H9 (cell line): ENCODE data around the gene MAL. TPM values are rescaled to one million over a fixed set of nuclear protein-coding genes. Genes with fewer than 3 reads are reported as not detected.

Experiments used
- DNase-seq: peaks from one replicate; pipeline ENCODE4 v3.0.0-alpha.2; 2017
- H2AFZ ChIP-seq: one replicate; pipeline ENCODE4 v1.6.1; 2013; ENCODE audit warnings: mild to moderate bottlenecking, low read length, control low read depth, moderate library complexity
- H2AK5ac ChIP-seq: 2 replicates; pipeline ENCODE4 v1.6.1; 2013; ENCODE audit warnings: low read length, control low read depth, mixed read lengths; ENCODE audit not compliant: insufficient read length
- H2BK120ac ChIP-seq: one replicate; pipeline ENCODE4 v1.6.1; 2013; ENCODE audit warnings: low read depth, mild to moderate bottlenecking, low read length, control low read depth, inconsistent platforms; ENCODE audit not compliant: poor library complexity, severe bottlenecking
- H2BK12ac ChIP-seq: 2 replicates; pipeline ENCODE4 v1.6.1; 2013; ENCODE audit warnings: low read length, control low read depth, mixed read lengths, low read depth; ENCODE audit not compliant: insufficient read length
- H2BK15ac ChIP-seq: 2 replicates; pipeline ENCODE4 v1.6.1; 2013; ENCODE audit warnings: low read depth, low read length, control low read depth
- H2BK20ac ChIP-seq: one replicate; pipeline ENCODE4 v1.6.1; 2013; ENCODE audit warnings: low read depth, mild to moderate bottlenecking, low read length, control low read depth, inconsistent platforms; ENCODE audit not compliant: poor library complexity, severe bottlenecking
- H2BK5ac ChIP-seq: 2 replicates; pipeline ENCODE4 v1.6.1; 2013; ENCODE audit warnings: low read length, control low read depth, mixed read lengths; ENCODE audit not compliant: insufficient read length
- H3K14ac ChIP-seq: 2 replicates; pipeline ENCODE4 v1.6.1; 2013; ENCODE audit warnings: low read length, control low read depth; ENCODE audit not compliant: insufficient read depth
- H3K18ac ChIP-seq: 2 replicates; pipeline ENCODE4 v1.6.1; 2013; ENCODE audit warnings: low read depth, mild to moderate bottlenecking, mixed read lengths, low read length, control low read depth; ENCODE audit not compliant: insufficient read length
- H3K23ac ChIP-seq: 2 replicates; pipeline ENCODE4 v1.6.1; 2013; ENCODE audit warnings: low read length, control low read depth, mixed read lengths, low read depth; ENCODE audit not compliant: insufficient read length
- H3K23me2 ChIP-seq: 2 replicates; pipeline ENCODE4 v1.6.1; 2013; ENCODE audit warnings: low read depth, mild to moderate bottlenecking, mixed read lengths, low read length, control low read depth; ENCODE audit not compliant: insufficient read length, poor library complexity, severe bottlenecking
- H3K27ac ChIP-seq: 2 replicates; pipeline ENCODE4 v1.5.1; 2013; ENCODE audit warnings: low read length, control low read depth, mixed read lengths, low read depth; ENCODE audit not compliant: insufficient read length
- H3K27me3 ChIP-seq: 2 replicates; pipeline ENCODE4 v1.6.1; 2013; ENCODE audit warnings: low read length, control low read depth, inconsistent platforms; ENCODE audit not compliant: insufficient read depth
- H3K4ac ChIP-seq: 2 replicates; pipeline ENCODE4 v1.6.1; 2013; ENCODE audit warnings: low read depth, mild to moderate bottlenecking, control low read depth, inconsistent platforms, low read length, moderate library complexity
- H3K4me1 ChIP-seq: 2 replicates; pipeline ENCODE4 v1.6.1; 2013; ENCODE audit warnings: low read length, control low read depth, inconsistent platforms; ENCODE audit not compliant: insufficient read depth
- H3K4me2 ChIP-seq: 2 replicates; pipeline ENCODE4 v1.6.1; 2013; ENCODE audit warnings: low read length, control low read depth, mixed read lengths; ENCODE audit not compliant: insufficient read length, insufficient read depth
- H3K56ac ChIP-seq: 2 replicates; pipeline ENCODE4 v1.6.1; 2013; ENCODE audit warnings: low read depth, mild to moderate bottlenecking, mixed read lengths, low read length, control low read depth; ENCODE audit not compliant: insufficient read length
- H3K79me1 ChIP-seq: 2 replicates; pipeline ENCODE4 v1.6.1; 2013; ENCODE audit warnings: low read depth, mild to moderate bottlenecking, moderate library complexity, low read length, control low read depth, inconsistent platforms; ENCODE audit not compliant: insufficient read depth, poor library complexity, severe bottlenecking
- H3K79me2 ChIP-seq: 2 replicates; pipeline ENCODE4 v1.6.1; 2013; ENCODE audit warnings: low read length, control low read depth, inconsistent platforms; ENCODE audit not compliant: insufficient read depth
- H3K9ac ChIP-seq: 2 replicates; pipeline ENCODE4 v1.6.1; 2013; ENCODE audit warnings: low read length, control low read depth, mixed read lengths; ENCODE audit not compliant: insufficient read length; ENCODE audit errors: extremely low read depth
- H3K9me3 ChIP-seq: one replicate; pipeline ENCODE4 v1.6.1; 2013; ENCODE audit warnings: low read depth, low read length, inconsistent platforms; ENCODE audit not compliant: control insufficient read depth
- H3T11ph ChIP-seq: one replicate; pipeline ENCODE4 v1.6.1; 2013; ENCODE audit warnings: mild to moderate bottlenecking, low read length, control low read depth, inconsistent platforms
- H4K20me1 ChIP-seq: one replicate; pipeline ENCODE4 v1.6.1; 2013; ENCODE audit not compliant: control insufficient read depth, insufficient read length, insufficient read depth
- H4K5ac ChIP-seq: 2 replicates; pipeline ENCODE4 v1.6.1; 2013; ENCODE audit warnings: low read depth, mild to moderate bottlenecking, mixed read lengths, low read length, control low read depth; ENCODE audit not compliant: insufficient read length
- H4K8ac ChIP-seq: replicated peaks from 2 replicates; pipeline ENCODE4 v1.6.1; 2013; ENCODE audit warnings: low read length, control low read depth, mixed read lengths, low read depth; ENCODE audit not compliant: insufficient read length
- H4K91ac ChIP-seq: 2 replicates; pipeline ENCODE4 v1.6.1; 2013; ENCODE audit warnings: low read depth, mild to moderate bottlenecking, moderate library complexity, mixed read lengths, low read length, control low read depth; ENCODE audit not compliant: insufficient read length
- H3K27ac Mint-ChIP-seq, 3 experiments: 2 replicates in 2 of 3; 3 replicates in 1 of 3; pipeline ENCODE4 v1.8.0; 2020 to 2021; ENCODE audit warnings: mixed read lengths in 3 of 3, mild to moderate bottlenecking in 1 of 3, moderate library complexity in 1 of 3
- H3K27me3 Mint-ChIP-seq: 2 replicates; pipeline ENCODE4 v1.8.0; 2021; ENCODE audit warnings: low read depth, mild to moderate bottlenecking, moderate library complexity, mixed read lengths
- H3K36me3 Mint-ChIP-seq, 3 experiments: 2 replicates in 2 of 3; 3 replicates in 1 of 3; pipeline ENCODE4 v1.8.0; 2020 to 2021; ENCODE audit warnings: low read depth in 3 of 3, mixed read lengths in 3 of 3; ENCODE audit not compliant: insufficient read depth in 1 of 3
- H3K4me1 Mint-ChIP-seq, 2 experiments: 2 replicates each; pipeline ENCODE4 v1.8.0; 2020; ENCODE audit warnings: mixed read lengths in 2 of 2
- H3K4me3 Mint-ChIP-seq, 2 experiments: 2 replicates in 1 of 2; 3 replicates in 1 of 2; pipeline ENCODE4 v1.8.0; 2020 to 2021; ENCODE audit warnings: mild to moderate bottlenecking in 2 of 2, mixed read lengths in 2 of 2, moderate library complexity in 1 of 2
- H3K9me3 Mint-ChIP-seq, 2 experiments: 2 replicates in 1 of 2; 3 replicates in 1 of 2; pipeline ENCODE4 v1.8.0; 2020; ENCODE audit warnings: mild to moderate bottlenecking in 2 of 2, mixed read lengths in 2 of 2, moderate library complexity in 1 of 2
- WGBS: extraction: QIAGEN DNeasy Blood & Tissue Kit; methylation state at CpG from one replicate; pipeline ENCODE4 v1.1.7; 2013; ENCODE audit warnings: missing lambda C conversion rate, low lambda C conversion rate, mixed read lengths; ENCODE audit not compliant: insufficient read length; ENCODE audit errors: extremely low coverage; 5-methylcytosine and 5-hydroxymethylcytosine counted together
- total RNA-seq: library from RNA; stranded (reverse); gene quantifications from 2 replicates; pipeline ENCODE4 v1.2.1, GENCODE V29; 2021
- TF ChIP-seq, protein P1 (sequence below): fragments of 200-600 bp; sonication (generic); conservative IDR thresholded peaks from 3 replicates; pipeline ENCODE4 v1.8.0; 2021; ENCODE audit warnings: antibody characterized with exemption, mild to moderate bottlenecking

The MAL gene
- total RNA-seq, 1 experiment from 2014 or later = not detected

DNA sequence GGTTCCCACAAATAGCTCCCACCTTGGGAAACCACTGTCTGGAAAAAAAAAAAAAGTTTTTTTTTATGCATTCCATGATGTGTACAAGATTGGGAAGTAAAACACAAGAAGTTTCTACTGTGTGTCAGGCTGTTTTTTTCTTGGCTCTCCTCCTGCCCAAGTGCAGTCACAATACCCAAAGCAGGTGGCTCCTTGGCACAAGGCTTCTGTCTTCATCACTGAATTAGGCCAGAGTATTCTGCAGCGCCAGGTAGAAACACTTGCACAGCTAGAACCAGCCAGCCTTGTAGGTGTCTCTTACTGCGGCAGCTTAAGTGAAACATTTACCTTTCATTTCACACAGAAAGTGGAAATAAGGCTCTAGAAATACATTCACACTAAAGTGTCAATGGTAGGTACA is 23.8 kb upstream of the MAL start:
- Histone ChIP-seq H2BK120ac (no peak overlapping the region), H2AK5ac (no peak overlapping the region), H3K79me1 (no peaks in the 10 kb centered on the region), H2BK20ac (no peak overlapping the region), H3K9me3 (no peaks in the 10 kb centered on the region), H2AFZ (no peak overlapping the region), H4K91ac (no peak overlapping the region), H2BK5ac (no peak overlapping the region), H3K9ac (no peak overlapping the region), H3K23me2 (no peaks in the 10 kb centered on the region), H3K4me1 (no peaks in the 10 kb centered on the region), H3K23ac (no peak overlapping the region), H3K27ac (no peak overlapping the region), H3K18ac (no peak overlapping the region), H3K14ac (no peak overlapping the region), H4K20me1 (no peaks in the 10 kb centered on the region), H3K4ac (no peak overlapping the region), H4K5ac (no peak overlapping the region), H3T11ph (no peak overlapping the region), H3K56ac (no peak overlapping the region), H2BK12ac (no peak overlapping the region), H3K79me2 (no peaks in the 10 kb centered on the region), H3K27me3 (no peaks in the 10 kb centered on the region; the same call in 1 of the 2 replicates), H4K8ac (no peak overlapping the region), H2BK15ac (no peak overlapping the region), H3K4me2 (no peak overlapping the region)
- Mint-ChIP-seq H3K27ac (no peak overlapping the region), H3K4me1 (peaks cover 10 to 18% of the 10 kb centered on the region in 2 experiments), H3K36me3 (no peaks in the 10 kb centered on the region), H3K9me3 (no peaks in the 10 kb centered on the region), H3K4me3 (no peak overlapping the region), H3K27me3 (peaks cover 40% of the 10 kb centered on the region)
- TF ChIP-seq, protein P1, sequence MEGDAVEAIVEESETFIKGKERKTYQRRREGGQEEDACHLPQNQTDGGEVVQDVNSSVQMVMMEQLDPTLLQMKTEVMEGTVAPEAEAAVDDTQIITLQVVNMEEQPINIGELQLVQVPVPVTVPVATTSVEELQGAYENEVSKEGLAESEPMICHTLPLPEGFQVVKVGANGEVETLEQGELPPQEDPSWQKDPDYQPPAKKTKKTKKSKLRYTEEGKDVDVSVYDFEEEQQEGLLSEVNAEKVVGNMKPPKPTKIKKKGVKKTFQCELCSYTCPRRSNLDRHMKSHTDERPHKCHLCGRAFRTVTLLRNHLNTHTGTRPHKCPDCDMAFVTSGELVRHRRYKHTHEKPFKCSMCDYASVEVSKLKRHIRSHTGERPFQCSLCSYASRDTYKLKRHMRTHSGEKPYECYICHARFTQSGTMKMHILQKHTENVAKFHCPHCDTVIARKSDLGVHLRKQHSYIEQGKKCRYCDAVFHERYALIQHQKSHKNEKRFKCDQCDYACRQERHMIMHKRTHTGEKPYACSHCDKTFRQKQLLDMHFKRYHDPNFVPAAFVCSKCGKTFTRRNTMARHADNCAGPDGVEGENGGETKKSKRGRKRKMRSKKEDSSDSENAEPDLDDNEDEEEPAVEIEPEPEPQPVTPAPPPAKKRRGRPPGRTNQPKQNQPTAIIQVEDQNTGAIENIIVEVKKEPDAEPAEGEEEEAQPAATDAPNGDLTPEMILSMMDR = no peak
- WGBS = no CpG with 5 or more reads among the region's 2 CpGs
- DNase-seq = no peak
